GM23338 (cell line): ENCODE data around the gene MEGF10. TPM values are rescaled to one million over a fixed set of nuclear protein-coding genes. Genes with fewer than 3 reads are reported as not detected.

Experiments
- ATAC-seq: fragments of 200-7000 bp; cut with Tn5 transposase; 3 replicates; pipeline ENCODE4 v1.9.1; 2020
- DNase-seq: peaks from one replicate; pipeline ENCODE4 v3.0.0-alpha.2; 2015; ENCODE audit warnings: low spot score
- H2AFZ ChIP-seq: fragments of 200-600 bp; sonication (generic); 2 replicates; pipeline ENCODE4 v1.8.0; 2016; ENCODE audit warnings: antibody characterized with exemption, mild to moderate bottlenecking, moderate library complexity
- H3F3A ChIP-seq: fragments of 200-600 bp; sonication (generic); replicated peaks from 2 replicates; pipeline ENCODE4 v1.8.0; 2017; ENCODE audit warnings: antibody characterized with exemption, mixed run types, low read depth
- H3K27ac ChIP-seq: fragments of 200-600 bp; sonication (generic); 2 replicates; pipeline ENCODE4 v1.6.1; 2016; ENCODE audit warnings: low read depth
- H3K27me3 ChIP-seq: fragments of 200-600 bp; sonication (generic); 2 replicates; pipeline ENCODE4 v1.8.0; 2016; ENCODE audit warnings: mild to moderate bottlenecking, mixed run types, moderate library complexity; ENCODE audit not compliant: insufficient read depth
- H3K36me3 ChIP-seq: fragments of 200-600 bp; sonication (generic); 2 replicates; pipeline ENCODE4 v1.8.0; 2016; ENCODE audit warnings: mild to moderate bottlenecking; ENCODE audit not compliant: insufficient read depth
- H3K4me1 ChIP-seq: fragments of 200-600 bp; sonication (generic); 2 replicates; pipeline ENCODE4 v1.8.0; 2016; ENCODE audit warnings: mild to moderate bottlenecking, moderate library complexity; ENCODE audit not compliant: insufficient read depth
- H3K4me2 ChIP-seq: fragments of 200-600 bp; sonication (generic); 2 replicates; pipeline ENCODE4 v1.7.1; 2017; ENCODE audit warnings: mixed run types
- H3K4me3 ChIP-seq: fragments of 200-600 bp; sonication (generic); 2 replicates; pipeline ENCODE4 v1.6.1; 2016; ENCODE audit warnings: mixed run types
- H3K79me2 ChIP-seq: fragments of 200-600 bp; sonication (generic); replicated peaks from 2 replicates; pipeline ENCODE4 v1.8.0; 2017; ENCODE audit warnings: mild to moderate bottlenecking; ENCODE audit not compliant: insufficient read depth
- H3K9me2 ChIP-seq: fragments of 200-600 bp; sonication (generic); 2 replicates; pipeline ENCODE4 v1.8.0; 2017; ENCODE audit not compliant: insufficient read depth
- H4K20me1 ChIP-seq: fragments of 200-600 bp; sonication (generic); replicated peaks from 2 replicates; pipeline ENCODE4 v1.8.0; 2017; ENCODE audit warnings: mild to moderate bottlenecking; ENCODE audit not compliant: insufficient read depth
- H3K27ac Mint-ChIP-seq: 2 replicates; pipeline ENCODE4 v1.8.0; 2020; ENCODE audit warnings: inconsistent platforms, mild to moderate bottlenecking, moderate library complexity, mixed read lengths
- H3K27me3 Mint-ChIP-seq: 3 replicates; pipeline ENCODE4 v1.8.0; 2022; ENCODE audit warnings: low read depth, mild to moderate bottlenecking, moderate library complexity, mixed read lengths, inconsistent platforms; ENCODE audit not compliant: insufficient read depth, poor library complexity
- H3K36me3 Mint-ChIP-seq: 3 replicates; pipeline ENCODE4 v1.8.0; 2021; ENCODE audit warnings: low read depth, mild to moderate bottlenecking, inconsistent platforms, moderate library complexity, mixed read lengths
- H3K4me1 Mint-ChIP-seq: 3 replicates; pipeline ENCODE4 v1.8.0; 2020; ENCODE audit warnings: mild to moderate bottlenecking, inconsistent platforms, mixed read lengths
- H3K4me3 Mint-ChIP-seq: 3 replicates; pipeline ENCODE4 v1.8.0; 2021; ENCODE audit warnings: moderate library complexity, mild to moderate bottlenecking, inconsistent platforms, mixed read lengths
- H3K9me3 Mint-ChIP-seq: 3 replicates; pipeline ENCODE4 v1.8.0; 2020; ENCODE audit warnings: moderate library complexity, mild to moderate bottlenecking, inconsistent platforms, mixed read lengths
- CREB1 ChIP-seq: fragments of 250-450 bp; sonication (Bioruptor Pico); IDR thresholded peaks from 2 replicates; pipeline ENCODE4 v1.5.0; 2020; ENCODE audit warnings: low read depth, mild to moderate bottlenecking, moderate library complexity
- CTCF ChIP-seq, 2 experiments: fragments of 200-600 bp in 1 of 2; sonication (generic) in 1 of 2; conservative IDR thresholded peaks; 2 replicates each; pipeline versions ENCODE4 v1.5.1 to v1.6.1; 2016 to 2017; ENCODE audit warnings: antibody characterized with exemption in 2 of 2, low read depth in 2 of 2, mild to moderate bottlenecking in 2 of 2, moderate library complexity in 1 of 2
- ETS1 ChIP-seq: IDR thresholded peaks from 2 replicates; pipeline ENCODE4 v1.6.1; 2016; ENCODE audit warnings: antibody characterized with exemption
- EZH2 ChIP-seq: fragments of 200-600 bp; sonication (generic); IDR thresholded peaks from one replicate; pipeline ENCODE4 v1.8.0; 2017; ENCODE audit warnings: antibody characterized with exemption, mild to moderate bottlenecking, low read depth; ENCODE audit not compliant: unreplicated experiment
- EZH2phosphoT487 ChIP-seq: fragments of 200-600 bp; sonication (generic); IDR thresholded peaks from one replicate; pipeline ENCODE4 v1.8.1; 2018; ENCODE audit warnings: antibody characterized with exemption; ENCODE audit not compliant: unreplicated experiment
- JUNB ChIP-seq: IDR thresholded peaks from one replicate; pipeline ENCODE4 v1.6.1; 2016; ENCODE audit warnings: antibody characterized with exemption; ENCODE audit not compliant: unreplicated experiment
- NANOG ChIP-seq: IDR thresholded peaks from 2 replicates; pipeline ENCODE4 v1.6.1; 2016; ENCODE audit warnings: antibody characterized with exemption, borderline replicate concordance
- POLR2AphosphoS5 ChIP-seq: IDR thresholded peaks from 2 replicates; pipeline ENCODE4 v1.6.1; 2016; ENCODE audit warnings: antibody characterized with exemption, low read depth
- REST ChIP-seq: IDR thresholded peaks from one replicate; pipeline ENCODE4 v1.6.1; 2018; ENCODE audit warnings: antibody characterized with exemption; ENCODE audit not compliant: unreplicated experiment
- STAT1 ChIP-seq: IDR thresholded peaks from one replicate; pipeline ENCODE4 v1.6.1; 2016; ENCODE audit warnings: antibody characterized with exemption; ENCODE audit not compliant: unreplicated experiment
- ZNF114 ChIP-seq: fragments of 250-450 bp; sonication (Bioruptor Pico); IDR thresholded peaks from 2 replicates; pipeline ENCODE4 v1.5.0; 2020; ENCODE audit warnings: mild to moderate bottlenecking, moderate library complexity
- ZNF331 ChIP-seq: fragments of 250-450 bp; sonication (Bioruptor Pico); IDR thresholded peaks from 2 replicates; pipeline ENCODE4 v1.5.0; 2020; ENCODE audit warnings: low read depth, mild to moderate bottlenecking, moderate library complexity
- ZNF462 ChIP-seq: fragments of 250-450 bp; sonication (Bioruptor Pico); IDR thresholded peaks from 2 replicates; pipeline ENCODE4 v1.5.0; 2020; ENCODE audit warnings: mild to moderate bottlenecking, moderate library complexity
- polyA plus RNA-seq: library from polyadenylated mRNA; unstranded; fragments of >200 nt; fragmentation: Nextera tagmentation; extraction: Ambion mirVana; gene quantifications from 2 replicates; pipeline ENCODE4 v1.2.1, GENCODE V29; 2016
- total RNA-seq: library from RNA; depleted of rRNA; stranded (reverse); fragments of >200 nt; shearing (Covaris generic); gene quantifications from 2 replicates; pipeline ENCODE4 v1.2.3, GENCODE V29; 2014

The MEGF10 gene
- total and polyA plus RNA-seq, 2 experiments from 2014 or later: 4.5 to 28.3 TPM

GRCh38 chr5:127404190-127404589 lies 113.6 kb downstream of the MEGF10 start:
- H3K27ac Mint-ChIP-seq: no peak overlapping the region

More at GRCh38 chr5:127404190-127404589, 113.6 kb downstream of the MEGF10 start:
- H3K4me1 Mint-ChIP-seq: peaks cover 20% of the 10 kb centered on the region
- TF ChIP-seq REST (no peak), EZH2phosphoT487 (no peak), ZNF114 (CRISPR knock-in tag) (no peak), NANOG (no peak), CREB1 (CRISPR knock-in tag) (no peak), ZNF462 (CRISPR knock-in tag) (no peak), ETS1 (no peak), CTCF (conservative IDR thresholded peaks at IDR 0.05; ENCODE audit: low read depth in 2 of 2) (no peak), STAT1 (no peak), EZH2 (no peak), ZNF331 (no peak), JUNB (no peak), POLR2AphosphoS5 (no peak)
- Histone ChIP-seq H3K4me3 (no peak overlapping the region), H3K27me3 (no peaks in the 10 kb centered on the region), H4K20me1 (no peaks in the 10 kb centered on the region), H3K4me1 (peaks cover 18% of the 10 kb centered on the region), H3F3A (no peaks in the 10 kb centered on the region), H3K79me2 (no peaks in the 10 kb centered on the region), H3K4me2 (no peak overlapping the region), H3K36me3 (no peaks in the 10 kb centered on the region), H3K9me2 (no peaks in the 10 kb centered on the region), H2AFZ (no peak overlapping the region), H3K27ac (no peak overlapping the region)
- no peaks in the 10 kb centered on the region for H3K27me3 Mint-ChIP-seq
- H3K36me3 Mint-ChIP-seq: peaks cover 13% of the 10 kb centered on the region
- DNase-seq (no peak), ATAC-seq (no peak)
- no peaks in the 10 kb centered on the region for H3K9me3 Mint-ChIP-seq
- no peak overlapping the region for H3K4me3 Mint-ChIP-seq
